Thoracic aorta (tissue), 2 donors: Measurements from ENCODE around the gene DLGAP4. TPM values are rescaled to one million over a fixed set of nuclear protein-coding genes. Genes with fewer than 3 reads are reported as not detected.

Source experiments
- ATAC-seq: fragments of 150-250 bp; one replicate; pipeline ENCODE4 v1.8.0; 2017; ENCODE audit warnings: low read depth; ENCODE audit not compliant: insufficient number of reproducible peaks, low FRiP score
- DNase-seq: peaks from one replicate; pipeline ENCODE4 v3.0.0-alpha.2; 2020; ENCODE audit warnings: low spot score
- H3K27ac ChIP-seq, 2 donors: fragments of 200-600 bp; sonication (generic); 1 replicate in 1 of 2; 2 replicates in 1 of 2; pipeline ENCODE4 v1.5.1; 2016; ENCODE audit warnings: mild to moderate bottlenecking in 2 of 2, moderate library complexity in 2 of 2
- H3K27me3 ChIP-seq: fragments of 200-600 bp; sonication (generic); replicated peaks from 2 replicates; pipeline ENCODE4 v1.6.0; 2016; ENCODE audit warnings: mild to moderate bottlenecking; ENCODE audit not compliant: insufficient read depth
- H3K36me3 ChIP-seq: fragments of 200-600 bp; sonication (generic); one replicate; pipeline ENCODE4 v1.5.1; 2016
- H3K4me1 ChIP-seq, 2 donors: fragments of 200-600 bp; sonication (generic); 1 replicate in 1 of 2; 2 replicates in 1 of 2; pipeline versions ENCODE4 v1.5.1 to v1.6.0; 2016; ENCODE audit warnings: low read depth in 2 of 2, mild to moderate bottlenecking in 1 of 2; ENCODE audit not compliant: control insufficient read depth in 1 of 2
- H3K4me3 ChIP-seq: fragments of 200-600 bp; sonication (generic); 2 replicates; pipeline ENCODE4 v1.5.1; 2016; ENCODE audit warnings: mild to moderate bottlenecking
- H3K9me3 ChIP-seq: fragments of 200-600 bp; sonication (generic); 2 replicates; pipeline ENCODE4 v1.5.1; 2016
- total RNA-seq, 2 donors: library from RNA; depleted of rRNA; stranded (reverse); fragments of >200 nt; gene quantifications; one replicate each; pipeline versions ENCODE4 v1.1.0 to v1.2.3, GENCODE V29; 2016
- TF ChIP-seq, protein P1 (sequence below): fragments of 200-600 bp; sonication (generic); IDR thresholded peaks from one replicate; pipeline ENCODE4 v1.5.1; 2019; ENCODE audit warnings: antibody characterized with exemption

The DLGAP4 gene
- total RNA-seq, 2 donors from 2014 or later: 66.2 to 105 TPM

DNA sequence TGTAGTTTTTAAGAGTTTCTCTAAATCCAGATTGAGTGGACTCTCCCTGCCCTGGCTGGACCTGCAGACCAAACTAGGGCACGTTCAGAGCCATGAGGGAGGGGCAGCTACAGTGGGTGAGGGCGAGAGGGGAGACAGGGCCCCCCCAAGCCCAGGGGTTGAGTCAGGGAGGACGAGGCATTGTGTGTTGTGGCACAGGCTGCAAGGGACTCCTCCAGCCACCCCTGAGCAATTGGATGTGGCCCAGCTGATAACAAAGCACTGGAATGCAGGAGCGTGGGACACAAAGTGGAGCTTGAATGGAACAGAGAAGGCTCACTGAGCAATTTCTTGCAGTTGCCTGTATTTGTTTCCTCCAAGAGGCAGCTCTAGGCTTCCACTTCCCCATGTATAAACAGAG is 191.7 kb downstream of the DLGAP4 start:
- peaks cover 46% of the 10 kb centered on the region for H3K36me3 ChIP-seq
- no peaks in the 10 kb centered on the region for H3K9me3 ChIP-seq

DNA sequence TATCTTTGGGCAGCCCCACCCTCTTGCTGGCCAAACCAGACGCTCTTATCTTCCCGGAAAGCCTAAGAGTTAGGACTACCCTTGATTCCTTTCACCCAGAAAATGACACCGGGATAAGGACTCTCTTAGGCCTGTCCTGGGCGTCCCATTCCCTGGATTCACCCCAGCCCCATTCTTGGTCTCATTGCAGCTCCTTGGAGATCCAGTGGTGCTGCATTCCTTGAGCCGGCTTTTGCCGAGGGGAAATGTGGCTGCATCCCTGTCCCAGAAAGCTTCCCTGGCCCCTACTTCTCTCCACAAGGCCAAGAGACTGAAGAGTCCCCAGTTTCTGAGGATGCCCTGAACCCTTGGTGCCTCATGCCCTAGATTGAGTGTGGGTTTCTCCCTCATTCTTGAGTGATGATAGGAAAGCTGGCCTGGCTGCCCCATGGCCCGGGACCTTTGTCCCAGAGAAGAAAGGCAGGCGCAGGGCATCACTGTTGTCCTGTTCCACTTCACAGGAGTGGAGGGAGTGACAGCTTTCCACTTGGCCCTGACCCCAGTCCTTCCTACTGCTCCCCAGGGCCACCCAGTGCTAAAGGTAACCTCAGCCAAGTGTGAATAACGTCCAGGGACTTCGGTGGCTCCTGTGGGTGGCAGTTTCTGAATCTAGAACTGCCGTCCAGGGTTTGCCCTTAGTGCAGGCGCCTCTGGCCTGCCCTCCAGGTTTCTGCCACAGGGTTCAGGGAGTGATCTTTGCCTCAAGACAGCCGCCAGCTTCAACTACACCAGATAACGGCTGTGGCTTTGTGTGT is 192.4 kb downstream of the DLGAP4 start:
- H3K4me3 ChIP-seq: no peak overlapping the region
- H3K4me1 ChIP-seq: peaks cover 22 to 66% of the 10 kb centered on the region in 2 donors
- H3K27ac ChIP-seq: peak overlapping the region; percentile 52 to 61
- TF ChIP-seq, protein P1, sequence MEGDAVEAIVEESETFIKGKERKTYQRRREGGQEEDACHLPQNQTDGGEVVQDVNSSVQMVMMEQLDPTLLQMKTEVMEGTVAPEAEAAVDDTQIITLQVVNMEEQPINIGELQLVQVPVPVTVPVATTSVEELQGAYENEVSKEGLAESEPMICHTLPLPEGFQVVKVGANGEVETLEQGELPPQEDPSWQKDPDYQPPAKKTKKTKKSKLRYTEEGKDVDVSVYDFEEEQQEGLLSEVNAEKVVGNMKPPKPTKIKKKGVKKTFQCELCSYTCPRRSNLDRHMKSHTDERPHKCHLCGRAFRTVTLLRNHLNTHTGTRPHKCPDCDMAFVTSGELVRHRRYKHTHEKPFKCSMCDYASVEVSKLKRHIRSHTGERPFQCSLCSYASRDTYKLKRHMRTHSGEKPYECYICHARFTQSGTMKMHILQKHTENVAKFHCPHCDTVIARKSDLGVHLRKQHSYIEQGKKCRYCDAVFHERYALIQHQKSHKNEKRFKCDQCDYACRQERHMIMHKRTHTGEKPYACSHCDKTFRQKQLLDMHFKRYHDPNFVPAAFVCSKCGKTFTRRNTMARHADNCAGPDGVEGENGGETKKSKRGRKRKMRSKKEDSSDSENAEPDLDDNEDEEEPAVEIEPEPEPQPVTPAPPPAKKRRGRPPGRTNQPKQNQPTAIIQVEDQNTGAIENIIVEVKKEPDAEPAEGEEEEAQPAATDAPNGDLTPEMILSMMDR: no peak
- no peaks in the 10 kb centered on the region for H3K9me3 ChIP-seq
- ATAC-seq (no peak), DNase-seq (no peak)
- peaks cover 46% of the 10 kb centered on the region for H3K36me3 ChIP-seq
- no peaks in the 10 kb centered on the region for H3K27me3 ChIP-seq

More for the DNA sequence above, 191.7 kb downstream of the DLGAP4 start:
- ATAC-seq (no peak), DNase-seq (no peak)
- Histone ChIP-seq H3K4me1 (peaks cover 28 to 66% of the 10 kb centered on the region in 2 donors), H3K4me3 (no peak overlapping the region), H3K27ac (peak overlapping the region; percentile 52 to 62), H3K27me3 (no peaks in the 10 kb centered on the region)
- TF ChIP-seq, protein P1: no peak

DNA sequence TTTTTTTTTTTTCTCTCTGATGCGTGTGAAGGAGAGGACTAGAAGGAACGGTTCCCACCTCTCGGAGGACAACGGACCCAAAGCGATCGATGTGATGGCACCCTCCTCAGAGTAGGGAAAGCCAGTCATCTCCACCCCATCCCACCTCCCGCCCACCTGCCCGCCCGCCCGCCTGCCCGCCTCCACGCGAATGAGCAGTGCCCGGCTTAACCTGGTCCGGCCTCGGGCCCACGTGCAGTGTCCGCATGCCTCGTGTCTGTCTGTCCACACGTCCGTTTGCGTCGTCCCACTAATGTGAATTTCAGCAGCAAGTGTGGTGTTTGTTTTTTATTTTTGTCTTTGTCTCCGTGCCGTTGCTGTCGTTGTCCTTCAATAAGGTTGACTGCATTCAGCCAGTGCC is 193.1 kb downstream of the DLGAP4 start:
- TF ChIP-seq, protein P1: no peak
- DNase-seq (no peak), ATAC-seq (no peak)
- peak overlapping the region; percentile 52 to 61 for H3K27ac ChIP-seq
- H3K4me3 ChIP-seq: no peak overlapping the region
- no peaks in the 10 kb centered on the region for H3K9me3 ChIP-seq
- H3K27me3 ChIP-seq: no peaks in the 10 kb centered on the region
- H3K4me1 ChIP-seq: peaks cover 19 to 65% of the 10 kb centered on the region in 2 donors
- H3K36me3 ChIP-seq: peaks cover 48% of the 10 kb centered on the region

DNA sequence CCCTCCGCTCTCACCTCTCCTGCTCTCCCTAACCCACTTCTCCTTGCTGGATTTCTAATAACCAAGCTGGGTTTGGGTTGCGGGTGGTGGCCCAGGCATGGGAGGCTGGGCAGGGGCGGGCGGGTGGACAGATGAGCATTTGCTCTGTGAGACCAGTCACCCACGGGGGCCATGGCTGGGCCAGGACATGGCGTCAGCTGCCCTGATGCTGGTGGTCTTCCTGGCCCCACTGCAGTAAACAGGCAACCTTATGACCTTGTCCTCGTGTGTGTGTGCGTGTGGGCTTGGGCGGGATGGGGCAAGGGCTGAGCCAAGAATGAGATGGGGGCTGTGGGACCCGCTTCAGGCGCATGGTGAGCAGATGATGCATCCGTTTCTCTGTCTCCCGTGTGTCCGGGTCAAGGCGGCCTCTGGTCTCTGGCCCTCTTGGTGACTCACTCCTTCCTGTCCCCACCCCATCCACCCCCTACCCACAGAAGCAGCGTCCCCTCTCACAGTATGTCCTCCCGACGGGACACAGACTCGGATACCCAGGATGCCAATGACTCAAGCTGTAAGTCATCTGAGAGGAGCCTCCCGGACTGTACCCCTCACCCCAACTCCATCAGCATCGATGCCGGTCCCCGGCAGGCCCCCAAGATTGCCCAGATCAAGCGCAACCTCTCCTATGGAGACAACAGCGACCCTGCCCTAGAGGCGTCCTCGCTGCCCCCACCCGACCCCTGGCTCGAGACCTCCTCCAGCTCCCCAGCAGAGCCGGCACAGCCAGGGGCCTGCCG is 193.8 kb downstream of the DLGAP4 start:
- H3K36me3 ChIP-seq: peaks cover 49% of the 10 kb centered on the region

More for the DNA sequence above, 193.8 kb downstream of the DLGAP4 start:
- no peaks in the 10 kb centered on the region for H3K9me3 ChIP-seq
- ATAC-seq (no peak), DNase-seq (no peak)
- H3K27me3 ChIP-seq: no peaks in the 10 kb centered on the region
- H3K27ac ChIP-seq: peak overlapping the region; percentile 30 to 40
- H3K4me1 ChIP-seq: peaks cover 19 to 65% of the 10 kb centered on the region in 2 donors
- no peak overlapping the region for H3K4me3 ChIP-seq
- TF ChIP-seq, protein P1: no peak
